Skin of body (tissue), 2 donors: ENCODE data around the gene EHD1. TPM values are rescaled to one million over a fixed set of nuclear protein-coding genes. Genes with fewer than 3 reads are reported as not detected.

Experiments
- DNase-seq: peaks from one replicate; lab custom pipeline; 2025; lab: John Stamatoyannopoulos, UW
- total RNA-seq: library from RNA; depleted of rRNA; stranded (reverse); fragments of >200 nt; gene quantifications from one replicate; pipeline ENCODE4 v1.2.3, GENCODE V29; 2014

Gene EHD1
- total RNA-seq, 1 donor from 2014 or later, result 27.1 TPM

GRCh38 chr11:64891880-64892279 is 13.5 kb upstream of the EHD1 start:
- DNase-seq, result no peak

GRCh38 chr11:64891215-64891848 is 12.9 kb upstream of the EHD1 start:
- no peak for DNase-seq

- DNase-seq, result no peak
These were observed 12.1 kb upstream of the EHD1 start for GRCh38 chr11:64890522-64890939.

GRCh38 chr11:64888729-64889511 is 10.5 kb upstream of the EHD1 start:
- no peak for DNase-seq

- no peak for DNase-seq
These were observed 9.9 kb upstream of the EHD1 start for GRCh38 chr11:64888406-64888728.

- no peak for DNase-seq
These were observed 9.5 kb upstream of the EHD1 start for GRCh38 chr11:64887757-64888405.

GRCh38 chr11:64887234-64887756 is 8.9 kb upstream of the EHD1 start:
- DNase-seq, result no peak

- DNase-seq, result no peak
These were observed 7.2 kb upstream of the EHD1 start for GRCh38 chr11:64885367-64886286.

- no peak for DNase-seq
These were observed 5.6 kb upstream of the EHD1 start for GRCh38 chr11:64884019-64884418.

- DNase-seq, result no peak
These were observed 5.2 kb upstream of the EHD1 start for GRCh38 chr11:64883575-64883974.

GRCh38 chr11:64882243-64882642 is 3.8 kb upstream of the EHD1 start:
- no peak for DNase-seq

GRCh38 chr11:64881476-64881875 is 3.1 kb upstream of the EHD1 start:
- DNase-seq, result no peak

- no peak for DNase-seq
These were observed 2.0 kb upstream of the EHD1 start for GRCh38 chr11:64880240-64881001.

- DNase-seq, result no peak
These were observed 951 bp upstream of the EHD1 start for GRCh38 chr11:64879244-64879900.

- no peak for DNase-seq
These were observed 263 bp downstream of the EHD1 start for GRCh38 chr11:64878223-64878493.

- no peak for DNase-seq
These were observed 815 bp downstream of the EHD1 start for GRCh38 chr11:64877390-64878222.

GRCh38 chr11:64876835-64877341 is 1.5 kb downstream of the EHD1 start:
- DNase-seq, result no peak

- no peak for DNase-seq
These were observed 2.1 kb downstream of the EHD1 start for GRCh38 chr11:64876229-64876750.
